Embryonic facial prominence (tissue), 1 donor: ENCODE results near the gene MALL.
"Not testable (repeated sequence)": the region's sequence is repeated elsewhere in the genome, so short reads cannot be mapped to it uniquely, and the experiment has no call there.

Source experiments
- DNase-seq: peaks from one replicate; pipeline ENCODE4 v3.0.0-alpha.2; 2016; ENCODE audit errors: extremely low spot score

The MALL gene

GRCh38 chr2:110115291-110116032, at the start of gene MALL:
Gene MALL, minus strand, starts transcription at chr2:110115822. Its CDS starts 30 bp downstream, at chr2:110115792.
- no peak for DNase-seq

- no peak for DNase-seq
Measured at GRCh38 chr2:110157153-110157793, 41.7 kb upstream of the MALL start.

GRCh38 chr2:110154828-110155227, 39.2 kb upstream of the MALL start:
- not testable (repeated sequence) for DNase-seq

GRCh38 chr2:110154188-110154587, 38.6 kb upstream of the MALL start:
- DNase-seq = not testable (repeated sequence)

- DNase-seq = no peak
Measured at GRCh38 chr2:110153416-110153815, 37.8 kb upstream of the MALL start.

- DNase-seq = no peak
Measured at GRCh38 chr2:110152943-110153342, 37.3 kb upstream of the MALL start.

GRCh38 chr2:110149330-110150220, 34.0 kb upstream of the MALL start:
- DNase-seq = no peak

GRCh38 chr2:110146945-110147332, 31.3 kb upstream of the MALL start:
- DNase-seq = no peak

GRCh38 chr2:110146183-110146944, 30.7 kb upstream of the MALL start:
- no peak for DNase-seq

GRCh38 chr2:110143982-110144381, 28.4 kb upstream of the MALL start:
- no peak for DNase-seq

GRCh38 chr2:110140401-110140800, 24.8 kb upstream of the MALL start:
- DNase-seq = no peak

- DNase-seq = no peak
Measured at GRCh38 chr2:110134025-110134424, 18.4 kb upstream of the MALL start.

- no peak for DNase-seq
Measured at GRCh38 chr2:110131166-110131565, 15.5 kb upstream of the MALL start.

- no peak for DNase-seq
Measured at GRCh38 chr2:110130757-110131156, 15.1 kb upstream of the MALL start.

GRCh38 chr2:110126906-110127305, 11.3 kb upstream of the MALL start:
- no peak for DNase-seq

GRCh38 chr2:110126086-110126773, 10.6 kb upstream of the MALL start:
- no peak for DNase-seq

GRCh38 chr2:110124939-110125691, 9.5 kb upstream of the MALL start:
- no peak for DNase-seq

- no peak for DNase-seq
Measured at GRCh38 chr2:110124038-110124825, 8.6 kb upstream of the MALL start.

GRCh38 chr2:110121592-110121991, 6.0 kb upstream of the MALL start:
- DNase-seq = no peak

- no peak for DNase-seq
Measured at GRCh38 chr2:110121052-110121334, 5.4 kb upstream of the MALL start.
